EL (cell line): ENCODE measurements around the gene SNRNP70.

Source experiments
- DNase-seq: peaks from one replicate; pipeline ENCODE4 v3.0.0-alpha.2; 2016

Gene SNRNP70

DNA sequence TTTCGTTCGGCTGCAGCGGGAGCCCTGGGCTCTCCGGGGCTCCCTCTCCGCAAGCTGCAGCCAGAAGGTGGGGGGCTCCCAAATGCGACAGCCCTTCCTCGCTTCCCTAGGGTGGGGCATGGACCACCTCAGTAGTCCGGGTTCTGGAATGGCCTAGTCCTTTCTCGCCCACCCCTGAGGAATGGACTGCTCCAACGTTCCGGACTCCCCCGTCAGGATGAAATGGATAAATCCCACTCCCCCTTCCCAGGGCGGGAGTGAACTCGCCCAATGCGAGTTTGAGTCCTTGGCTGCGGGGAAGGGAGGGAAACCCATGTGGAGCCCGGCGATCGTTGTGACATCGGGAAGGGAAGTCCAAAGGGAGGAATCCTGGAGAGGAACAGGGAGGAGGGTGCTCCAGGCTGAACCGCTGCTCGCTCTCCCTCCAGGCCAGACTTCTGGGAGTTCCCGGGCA, 64.4 kb downstream of the SNRNP70 start:
- peak; percentile 82 for DNase-seq

DNA sequence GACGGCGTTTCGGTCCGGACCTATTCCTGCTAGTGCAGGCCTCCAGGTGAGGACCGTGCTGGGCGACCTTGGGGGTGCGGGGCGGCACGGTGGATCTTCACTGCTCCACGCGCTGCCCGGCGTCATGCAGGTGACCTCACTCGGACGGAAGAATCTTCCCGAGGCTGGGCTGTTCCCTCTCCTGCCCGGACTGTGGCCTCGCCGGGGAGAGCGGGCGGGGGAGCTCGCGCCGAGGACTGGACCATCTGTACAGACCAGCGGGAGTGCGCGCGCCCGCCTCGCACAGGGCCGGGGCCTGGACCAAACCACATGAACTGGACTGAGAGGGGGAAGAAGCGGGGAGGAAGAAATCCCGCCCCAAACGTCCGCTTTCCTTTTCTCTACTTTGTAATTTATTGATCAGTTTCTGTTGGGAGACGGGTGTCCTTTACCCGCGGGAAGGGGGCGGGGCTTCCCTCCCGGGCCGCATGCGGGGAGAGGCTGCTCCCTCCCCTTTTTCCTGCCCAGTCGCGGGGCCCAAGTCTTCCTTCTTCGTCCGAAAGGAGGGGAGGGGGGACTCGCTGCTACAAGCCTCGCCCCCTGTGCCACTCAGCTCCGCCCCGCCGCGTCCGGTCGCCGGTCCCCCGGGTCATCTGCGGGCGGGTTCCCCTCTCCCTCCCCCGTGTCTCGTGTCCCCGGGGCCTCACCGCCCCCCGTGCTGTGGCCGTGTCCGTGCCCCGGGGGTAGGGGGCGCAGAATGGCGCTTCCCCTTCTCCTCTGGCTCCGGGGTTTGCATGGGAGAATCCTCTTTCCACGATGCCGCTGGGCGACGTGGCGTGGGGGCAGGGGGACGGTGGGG, 65.1 kb downstream of the SNRNP70 start:
- peak; percentile 84 for DNase-seq

DNA sequence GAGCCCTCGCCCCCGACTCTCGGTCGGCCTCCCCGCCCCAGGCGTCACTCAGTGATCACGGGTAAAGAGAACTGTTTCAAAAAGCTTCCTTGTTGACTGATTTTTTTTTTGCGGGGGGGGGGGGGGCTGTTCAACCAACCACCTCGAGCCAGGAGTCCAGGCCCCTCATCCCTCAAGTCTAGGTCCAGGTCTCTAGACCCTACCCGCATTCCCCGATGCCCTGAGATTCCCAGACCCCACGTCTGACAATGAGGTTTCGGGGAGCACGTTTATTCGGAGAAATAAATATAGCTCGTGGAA, 65.6 kb downstream of the SNRNP70 start:
- no peak for DNase-seq

DNA sequence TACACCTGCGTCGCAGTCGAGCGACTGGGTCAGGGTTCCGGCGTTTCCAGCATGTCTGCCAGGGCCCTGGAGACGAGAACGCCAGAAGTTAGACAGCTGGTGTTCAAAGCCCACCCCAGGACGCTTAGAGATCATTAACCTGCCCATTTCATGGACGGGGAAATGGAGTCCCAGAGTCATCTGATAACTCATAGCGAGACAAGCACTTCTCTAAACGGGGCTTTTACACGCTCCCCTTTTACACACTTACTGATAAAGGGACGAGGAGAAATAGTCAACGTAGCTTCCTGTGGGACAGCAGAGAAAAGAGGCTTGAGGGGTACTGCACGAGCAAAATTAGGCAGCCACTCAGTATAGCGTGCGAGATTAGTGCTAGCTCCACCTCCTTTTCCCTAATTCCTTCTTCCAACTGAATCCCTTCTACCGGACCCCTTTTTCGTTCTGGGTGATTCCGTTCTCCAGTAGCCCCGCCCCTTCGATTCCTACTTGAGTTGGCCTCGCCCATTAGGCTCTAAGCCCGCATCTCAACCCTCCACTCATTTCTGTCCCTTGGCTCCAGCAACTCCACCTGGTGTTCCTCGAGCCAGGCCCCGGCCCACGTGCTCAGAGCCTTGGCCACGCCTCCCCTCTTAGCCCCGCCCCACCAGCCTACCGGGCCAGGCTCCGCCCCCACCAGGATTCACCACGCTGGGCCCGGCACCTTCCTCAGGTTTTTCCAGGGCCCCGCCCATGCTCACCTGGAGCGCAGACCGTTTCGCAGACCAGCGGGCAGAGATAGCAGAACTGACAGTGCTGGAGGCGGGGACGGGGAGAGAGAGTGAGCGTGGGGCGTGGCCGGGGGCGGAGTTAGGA, 66.2 kb downstream of the SNRNP70 start:
- DNase-seq: peak; percentile 38

GRCh38 chr19:49152119-49152550, 66.9 kb downstream of the SNRNP70 start:
- no peak for DNase-seq

DNA sequence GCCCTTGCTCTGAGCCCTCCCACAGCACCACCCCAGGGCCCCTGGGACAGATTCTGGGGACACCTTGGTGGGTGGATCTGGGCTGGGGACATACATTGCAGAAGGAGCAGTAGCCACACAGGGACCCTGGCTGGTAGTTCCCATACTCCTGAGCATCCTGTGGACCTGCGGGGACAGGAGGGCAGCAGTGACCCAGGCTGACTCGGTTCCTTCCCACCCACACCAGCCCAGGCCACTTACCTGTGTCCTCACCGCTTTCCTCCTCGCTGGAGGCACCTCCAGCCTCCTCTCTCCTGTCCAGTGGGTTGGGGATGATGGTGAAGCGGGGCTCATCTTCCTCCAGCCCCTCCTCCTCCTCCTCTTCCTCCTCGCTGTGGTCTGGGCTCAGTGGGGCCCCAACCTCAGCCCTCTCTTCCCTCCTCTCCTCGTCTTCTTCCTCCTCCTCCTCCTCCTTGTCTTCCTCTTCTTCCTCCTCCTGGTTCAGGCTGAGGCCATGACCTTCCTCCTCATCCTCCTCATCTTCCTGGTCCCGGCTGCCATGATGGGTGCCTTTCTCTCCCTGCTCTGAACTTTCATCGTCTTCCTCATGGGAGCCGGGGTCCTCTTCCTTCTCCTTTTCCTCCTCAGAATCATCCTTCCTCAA, 68.0 kb downstream of the SNRNP70 start:
- no peak for DNase-seq

GRCh38 chr19:49154279-49154678, 69.0 kb downstream of the SNRNP70 start:
- no peak for DNase-seq

DNA sequence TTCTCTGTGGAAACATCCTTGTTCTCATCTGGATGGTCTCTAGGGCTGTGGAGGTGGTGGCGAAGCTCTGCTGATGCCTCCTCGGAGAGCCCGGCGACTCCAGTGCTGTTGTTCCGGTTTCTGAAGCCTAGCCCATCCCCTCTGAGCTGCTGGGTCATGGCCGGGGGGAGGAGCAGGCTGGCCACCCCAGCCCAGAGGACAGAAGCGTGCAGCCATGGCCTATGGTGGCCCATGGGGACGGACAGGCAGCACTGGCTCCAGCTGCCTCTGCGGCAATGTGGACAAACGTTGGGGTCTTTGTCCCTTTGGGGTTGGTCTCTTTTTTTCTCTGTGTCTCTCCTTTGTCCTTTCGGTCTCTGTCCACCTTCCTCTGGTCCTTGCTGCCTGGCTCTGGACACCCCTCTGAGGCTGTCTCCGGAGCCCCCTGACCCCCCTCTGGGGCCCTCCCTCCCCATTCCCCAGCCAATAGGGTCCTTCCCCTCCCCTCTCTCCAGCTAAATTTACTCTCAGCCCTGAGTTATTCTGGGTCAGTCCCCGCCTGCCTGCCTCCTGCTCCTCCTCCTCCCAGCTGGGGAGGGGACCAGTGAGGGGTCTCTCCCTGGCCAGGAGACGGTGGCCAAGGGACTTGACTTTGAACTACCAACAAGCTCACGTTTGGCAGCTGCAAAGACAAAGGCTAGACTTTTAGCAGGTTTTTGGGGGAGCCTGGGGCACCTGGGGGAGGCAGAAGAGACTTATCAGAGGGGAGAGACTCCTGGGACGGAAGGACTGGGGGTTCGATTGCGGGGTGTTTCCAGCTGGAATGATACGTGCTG, 70.0 kb downstream of the SNRNP70 start, which contains the start of gene HRC:
Gene HRC, minus strand, starts transcription at position 392 of the 815 bp plus-strand sequence. Its CDS starts 159 bp downstream, at position 233.
- DNase-seq: no peak

GRCh38 chr19:49155820-49156346, 70.6 kb downstream of the SNRNP70 start:
- DNase-seq: no peak

DNA sequence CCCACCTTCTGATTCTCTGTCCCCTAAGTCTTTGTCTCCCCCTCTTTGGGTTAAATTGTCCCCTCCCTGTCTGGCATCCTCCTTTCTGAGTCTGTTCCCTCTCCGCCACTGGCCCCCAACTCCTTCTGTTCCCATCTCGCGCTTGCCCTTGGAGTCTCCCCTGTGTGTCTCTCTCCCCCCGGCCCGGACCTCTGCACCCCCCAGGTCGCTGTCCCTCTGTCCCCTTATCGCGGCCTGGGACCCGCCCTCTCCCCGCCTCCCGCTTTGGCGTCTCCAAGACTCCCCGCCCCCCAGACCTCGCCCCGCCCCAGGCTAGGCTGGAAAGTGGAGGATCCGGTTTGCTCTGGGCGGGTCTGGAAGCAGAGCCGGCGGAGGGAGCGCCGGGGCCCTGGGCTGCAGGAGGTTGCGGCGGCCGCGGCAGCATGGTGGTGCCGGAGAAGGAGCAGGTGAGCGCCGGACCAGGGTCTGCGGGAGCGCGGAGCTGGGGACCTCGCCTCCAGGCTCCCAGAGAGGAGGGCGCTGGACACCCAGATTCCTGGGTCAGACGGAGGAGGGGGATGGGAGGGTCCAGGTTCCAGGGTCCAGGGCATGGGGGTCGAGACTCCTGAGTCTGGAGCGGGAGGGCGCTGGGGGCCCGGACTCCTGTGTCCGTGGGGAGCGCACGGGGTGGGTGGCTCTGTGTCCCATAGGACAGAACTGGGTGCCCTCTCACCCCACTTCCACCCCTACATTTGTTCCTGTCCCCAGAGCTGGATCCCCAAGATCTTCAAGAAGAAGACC, 72.4 kb downstream of the SNRNP70 start, which contains the start of gene TRPM4:
Gene TRPM4, plus strand, starts transcription at position 348 of the 780 bp plus-strand sequence. Its CDS starts 75 bp downstream, at position 423.
- peak; percentile 83 for DNase-seq
